Head of caudate nucleus (tissue), 42 donors: ENCODE data around the gene SORT1.

ENCODE experiments used
- DNase-seq, 42 donors: peaks; one replicate each; pipeline versions ENCODE4 v3.0.0 to v3.0.0-alpha.2; 2020 to 2021; ENCODE audit warnings: mixed read lengths in 7 of 42
- intact Hi-C: fragments of 100-400 bp; cut with DNase I; formaldehyde crosslinking; loops from one replicate; pipeline ENCODE4 v1.15.0; 2022

The SORT1 gene

DNA sequence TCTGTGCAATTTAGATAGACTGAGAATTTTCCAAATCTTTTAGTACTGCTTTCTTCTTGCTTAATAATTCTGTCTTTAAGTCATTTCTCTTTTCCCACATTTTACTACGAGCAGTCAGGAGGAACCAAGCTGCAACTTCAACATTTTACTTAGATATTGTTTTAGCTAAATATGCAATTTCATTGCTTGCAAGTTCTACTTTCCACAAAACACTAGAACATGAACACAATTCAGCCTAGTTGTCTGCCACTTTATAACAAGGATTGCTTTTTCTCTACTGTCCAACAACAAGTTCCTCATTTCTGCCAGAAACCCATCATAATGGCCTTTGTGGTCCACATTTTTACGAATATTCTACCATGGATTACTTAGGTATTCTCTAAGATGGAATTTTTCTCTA is 36.6 kb downstream of the SORT1 start:
- no peak for DNase-seq
- intact Hi-C loops: no loop called here

GRCh38 chr1:109357616-109358015 is 40.1 kb downstream of the SORT1 start:
- intact Hi-C loops: loop anchor here (5.0 kb wide), 1 partner anchor 35 kb away; no protein-coding TSS in a partner anchor
- no peak for DNase-seq

GRCh38 chr1:109356915-109357314 is 40.8 kb downstream of the SORT1 start:
- intact Hi-C loops: loop anchor here (5.0 kb wide), 1 partner anchor 35 kb away; no protein-coding TSS in a partner anchor

DNA sequence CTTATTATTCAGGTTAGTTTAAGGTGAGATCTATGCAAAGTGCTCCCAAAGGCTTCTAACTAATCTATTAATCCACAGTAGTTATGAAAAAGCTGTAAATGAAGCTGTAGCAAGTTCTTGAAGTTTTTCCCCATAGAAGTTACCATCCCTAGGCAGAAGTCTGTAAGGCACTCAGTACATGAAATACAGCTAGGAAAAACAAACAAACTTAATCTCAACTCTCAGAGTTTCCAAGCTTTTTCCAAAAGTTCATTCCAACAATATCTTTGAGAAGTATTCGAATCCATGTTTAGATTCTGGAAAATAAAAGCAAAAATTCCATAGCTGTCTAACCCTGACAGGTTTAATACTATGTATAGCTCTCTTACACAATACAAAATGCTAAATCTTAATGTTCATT is 41.2 kb downstream of the SORT1 start:
- no peak for DNase-seq
- intact Hi-C loops: loop anchor here (5.0 kb wide), 1 partner anchor 36 kb away; no protein-coding TSS in a partner anchor

More at GRCh38 chr1:109356915-109357314, 40.8 kb downstream of the SORT1 start:
- no peak for DNase-seq

- no peak for DNase-seq
- intact Hi-C loops: loop anchor here (5.0 kb wide), 1 partner anchor 37 kb away; no protein-coding TSS in a partner anchor
Observed at GRCh38 chr1:109354929-109355328, 42.8 kb downstream of the SORT1 start.

- intact Hi-C loops: no loop called here
- DNase-seq: no peak
Observed at GRCh38 chr1:109351457-109351856, 46.3 kb downstream of the SORT1 start.

DNA sequence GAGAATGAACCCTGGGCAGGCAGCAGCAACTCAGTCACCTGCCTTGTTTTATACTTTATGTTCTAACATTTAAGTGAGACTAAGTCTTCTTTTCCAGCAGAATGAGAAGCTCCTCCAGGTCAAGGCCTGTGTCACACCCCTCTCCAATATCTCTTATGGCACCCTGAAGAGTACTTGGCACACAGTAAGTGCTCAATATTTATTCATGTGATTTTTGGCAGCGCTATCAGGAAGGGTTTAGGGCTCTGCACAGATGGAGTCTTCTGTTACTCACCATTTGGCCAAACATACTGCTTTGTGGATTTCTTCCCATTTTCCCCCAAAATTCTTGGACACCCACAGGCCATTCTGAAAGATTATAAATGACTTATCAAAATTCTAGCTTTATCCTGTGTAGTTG is 47.1 kb downstream of the SORT1 start:
- intact Hi-C loops: no loop called here
- DNase-seq: no peak

- intact Hi-C loops: no loop called here
- no peak for DNase-seq
Observed at GRCh38 chr1:109350182-109350581, 47.5 kb downstream of the SORT1 start.

DNA sequence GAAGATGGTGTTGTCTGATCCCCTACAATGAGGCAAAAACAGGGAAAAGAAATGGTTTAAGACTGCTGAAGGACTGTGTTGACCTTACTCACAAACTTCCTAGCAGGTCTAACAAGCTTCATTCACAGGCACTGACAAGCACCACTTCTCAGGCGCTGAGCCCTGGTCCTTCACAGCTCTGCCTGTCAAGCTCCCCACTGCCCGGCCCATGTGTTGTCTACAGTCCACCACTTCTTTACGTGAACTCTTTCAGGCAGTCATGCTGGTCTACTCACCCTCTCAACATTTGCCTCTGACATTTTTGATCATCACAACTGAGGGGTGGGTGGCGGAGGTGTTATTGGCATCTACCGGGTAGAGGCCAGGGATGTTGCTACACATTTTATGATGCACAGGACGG is 50.2 kb downstream of the SORT1 start:
- no peak for DNase-seq
- intact Hi-C loops: no loop called here

DNA sequence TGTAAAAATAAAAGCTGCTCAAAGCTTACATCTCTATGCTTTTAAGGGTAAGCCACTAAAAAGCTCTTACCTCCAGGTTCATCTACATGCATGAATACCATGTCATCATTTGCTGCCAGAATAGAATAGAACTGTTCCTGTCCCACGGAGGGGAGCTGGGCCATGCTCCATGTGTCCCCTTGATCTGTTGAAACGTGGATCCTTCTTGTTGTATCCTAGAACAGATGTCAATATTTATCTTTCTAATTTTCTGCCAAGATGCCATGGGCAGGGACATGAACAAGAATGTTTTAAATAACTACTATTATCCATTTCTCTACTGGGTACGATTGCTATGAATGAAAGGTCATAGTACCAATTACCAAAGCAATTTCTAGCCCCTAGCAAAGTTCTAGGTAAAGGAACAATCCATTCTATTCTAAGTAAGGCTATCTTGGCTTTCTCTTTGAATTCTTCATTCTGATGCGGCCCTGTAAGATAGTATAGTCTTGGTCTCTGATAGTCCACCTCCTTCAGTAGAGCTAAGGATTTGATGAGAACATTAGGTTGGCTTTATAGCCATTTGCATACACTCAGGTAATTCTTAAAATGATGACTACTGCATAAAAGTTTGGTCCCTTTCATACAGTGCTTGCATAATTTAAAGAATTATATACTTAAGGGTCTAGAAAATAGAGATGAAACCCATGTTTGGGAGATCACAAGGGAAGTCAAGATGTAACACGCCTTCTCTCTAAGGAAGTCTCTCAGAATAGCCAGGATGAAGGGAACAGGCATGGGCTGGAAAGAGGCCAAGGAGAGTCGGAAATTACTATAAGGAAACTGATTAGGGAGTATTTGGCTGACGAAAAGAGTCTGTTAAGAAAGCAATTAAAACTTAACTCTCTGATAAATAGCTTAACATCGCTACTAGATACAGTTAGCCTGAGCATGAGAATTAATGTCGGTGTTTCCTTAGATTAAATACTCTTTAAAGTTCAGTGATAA is 55.5 kb downstream of the SORT1 start:
- intact Hi-C loops: no loop called here

DNA sequence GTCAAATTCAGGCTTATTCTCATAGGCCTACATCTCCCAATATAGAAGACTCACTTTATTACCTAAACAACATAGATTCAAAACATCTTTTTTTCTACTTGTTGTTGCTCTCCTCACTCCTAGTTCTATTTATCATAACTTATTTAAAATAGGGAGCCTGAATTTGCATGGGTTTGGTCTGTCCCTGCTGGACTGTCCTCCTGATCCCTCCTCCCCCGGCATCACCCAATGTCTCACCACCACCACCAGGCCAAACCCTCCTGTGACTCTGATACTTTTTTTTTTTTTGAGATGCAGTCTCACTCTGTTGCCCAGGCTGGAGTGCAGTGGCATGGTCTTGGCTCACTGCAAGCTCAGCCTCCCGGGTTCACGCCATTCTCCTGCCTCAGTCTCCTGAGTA is 59.1 kb downstream of the SORT1 start:
- intact Hi-C loops: no loop called here
- no peak for DNase-seq

More for the DNA sequence above, 55.5 kb downstream of the SORT1 start:
- no peak for DNase-seq

DNA sequence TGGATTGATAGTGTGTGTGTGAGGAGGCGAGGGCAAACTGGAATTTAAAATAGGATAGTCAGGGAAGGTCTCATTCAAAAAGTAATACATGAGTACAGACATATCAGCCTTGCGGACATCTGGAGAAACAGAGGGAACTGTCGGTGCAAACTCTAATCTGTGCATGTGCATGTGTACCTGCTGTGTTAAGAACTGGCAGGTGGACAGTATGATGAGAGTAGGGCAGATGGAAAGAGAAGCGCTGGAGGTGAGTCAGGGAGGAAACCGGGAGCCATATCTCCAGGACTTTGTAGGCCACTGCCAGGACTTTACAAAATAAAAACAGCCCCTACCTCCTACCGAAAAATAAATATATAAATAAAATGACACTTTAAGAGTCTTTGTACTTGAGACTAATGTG is 59.6 kb downstream of the SORT1 start:
- intact Hi-C loops: no loop called here
- no peak for DNase-seq

- no peak for DNase-seq
- intact Hi-C loops: no loop called here
Observed at GRCh38 chr1:109335091-109335490, 62.6 kb downstream of the SORT1 start.

GRCh38 chr1:109331113-109331512 is 66.6 kb downstream of the SORT1 start:
- DNase-seq: no peak
- intact Hi-C loops: no loop called here

GRCh38 chr1:109327285-109327684 is 70.4 kb downstream of the SORT1 start:
- peak in 39 of 42 donors; percentile 22 to 90 (median 65) for DNase-seq

DNA sequence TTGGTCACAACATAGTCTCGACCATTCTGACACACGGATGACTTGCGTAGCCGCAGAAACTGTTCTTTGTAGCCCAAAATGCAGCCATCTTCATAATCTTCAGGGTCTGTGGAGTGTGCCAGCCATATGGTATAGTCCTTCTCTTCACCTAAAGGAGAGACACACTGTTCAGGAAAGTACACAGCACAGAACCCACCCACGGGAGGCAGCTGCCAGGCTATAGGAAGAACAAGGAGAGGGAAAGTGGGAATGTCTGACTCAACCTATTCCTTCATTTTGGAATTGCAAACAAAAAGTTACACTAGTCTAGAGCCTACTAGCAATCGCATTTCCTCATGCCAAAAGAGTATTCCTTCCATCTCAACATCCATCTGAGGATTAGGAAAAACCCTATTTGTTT is 74.7 kb downstream of the SORT1 start:
- intact Hi-C loops: no loop called here
- peak in 2 of 42 donors; percentile 28 to 51 for DNase-seq

More at GRCh38 chr1:109327285-109327684, 70.4 kb downstream of the SORT1 start:
- intact Hi-C loops: no loop called here

DNA sequence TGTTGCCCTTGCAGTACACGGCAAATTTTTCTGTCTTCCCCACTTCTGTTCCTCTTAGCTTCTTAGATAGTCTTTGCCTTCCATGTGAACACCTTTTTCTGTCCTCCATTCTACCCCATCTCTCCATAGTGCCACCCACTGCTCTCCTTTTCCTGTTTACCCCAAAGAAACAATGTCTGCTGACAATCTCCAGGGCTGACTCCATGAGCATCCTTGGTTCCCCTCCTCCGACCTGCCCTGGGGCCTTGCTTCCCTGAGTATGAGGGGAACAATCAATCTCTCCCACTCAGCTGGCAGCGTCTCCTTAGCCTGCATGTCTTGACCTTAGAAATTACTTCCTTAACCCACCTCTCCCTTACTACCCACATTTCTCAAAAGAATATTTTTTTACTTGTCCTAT is 78.6 kb downstream of the SORT1 start:
- intact Hi-C loops: no loop called here
- DNase-seq: peak in 2 of 42 donors; percentile 2 to 22

DNA sequence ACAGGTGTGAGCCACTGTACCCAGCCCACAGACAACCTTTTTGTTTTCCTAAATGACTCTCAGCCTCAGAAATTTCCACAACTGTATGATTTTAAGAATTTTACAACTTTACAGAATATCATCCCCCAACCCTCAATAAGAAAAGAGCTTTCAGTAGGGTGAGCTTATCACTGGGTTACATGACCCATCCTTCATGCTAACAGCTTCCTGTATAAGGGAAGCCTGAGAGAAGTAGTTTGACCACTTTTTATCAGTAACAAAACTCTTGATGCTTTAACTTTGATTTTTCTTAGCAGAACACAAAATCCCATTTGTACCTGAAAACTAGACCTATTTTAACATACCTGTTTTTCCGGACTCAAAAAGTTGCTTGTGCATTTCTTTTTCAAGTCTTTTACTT is 81.2 kb downstream of the SORT1 start:
- intact Hi-C loops: no loop called here
- DNase-seq: no peak

DNA sequence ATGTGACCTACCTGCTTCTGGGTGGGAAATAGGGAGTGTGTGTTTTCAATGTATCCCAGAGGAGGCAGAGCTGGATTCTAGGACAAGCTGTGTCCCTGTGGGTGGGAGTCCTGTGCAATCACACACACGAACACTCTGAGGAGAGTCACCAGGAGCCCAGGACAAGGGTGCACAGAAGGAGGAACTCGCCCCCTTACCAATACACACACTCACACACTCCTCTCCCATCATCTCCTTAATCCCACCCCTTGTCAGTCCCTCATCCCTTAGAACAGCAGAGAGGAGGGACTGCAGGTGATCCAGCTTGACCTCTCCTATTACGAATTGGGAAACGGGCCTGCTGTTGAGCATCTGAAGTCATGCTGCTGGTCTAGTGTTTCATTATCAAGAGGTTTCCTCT is 82.4 kb downstream of the SORT1 start:
- intact Hi-C loops: no loop called here
- DNase-seq: peak in 2 of 42 donors; percentile 14 to 40

DNA sequence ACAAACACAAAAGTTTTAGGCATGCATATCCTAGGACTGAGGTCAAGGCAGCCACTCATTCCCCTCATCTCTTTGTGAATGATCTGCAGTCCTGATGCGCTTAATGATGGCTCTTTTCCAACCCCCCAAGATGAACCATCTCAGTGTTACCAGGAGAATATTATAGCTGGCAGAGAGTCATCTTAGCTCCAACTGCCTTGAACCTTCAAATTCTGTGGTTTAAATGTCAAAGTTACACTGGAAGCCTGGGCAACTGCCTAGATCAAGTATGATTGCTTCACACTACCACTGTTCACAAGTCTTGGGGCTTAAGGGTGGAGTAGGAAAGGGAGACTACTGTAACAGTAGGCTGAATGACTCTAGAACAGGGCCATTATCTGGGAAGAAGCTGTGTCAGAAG is 82.9 kb downstream of the SORT1 start:
- DNase-seq: peak in 1 of 42 donors; percentile 43
- intact Hi-C loops: loop anchor here (5.0 kb wide), 1 partner anchor 37 kb away; no protein-coding TSS in a partner anchor
